Kidney tubule cell (primary cell): ENCODE measurements around the gene SLC6A5.

Experiments
- DNase-seq: peaks from one replicate; pipeline ENCODE4 v3.0.0-alpha.2; 2018; ENCODE audit warnings: low spot score

Gene SLC6A5

DNA sequence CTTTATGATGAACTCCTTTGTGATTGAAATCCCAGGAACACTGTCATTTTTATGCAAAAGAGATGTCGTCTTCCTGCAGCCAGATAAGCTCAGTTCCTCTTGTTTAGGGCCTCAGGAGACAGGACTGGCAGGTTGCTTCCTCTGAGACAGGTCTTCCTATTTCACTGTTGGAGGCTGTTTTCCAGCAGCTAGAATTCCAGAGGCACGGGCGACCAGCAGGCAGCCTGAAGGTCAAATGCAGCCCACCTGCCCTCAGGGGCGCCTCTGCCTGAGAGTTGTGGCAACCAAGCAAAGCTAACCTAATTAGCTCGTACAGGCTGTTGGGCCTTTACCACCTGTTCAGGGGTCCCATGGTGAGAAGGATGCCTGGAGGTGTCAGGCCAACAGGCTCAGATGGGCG lies 22.3 kb downstream of the SLC6A5 start:
- no peak for DNase-seq

GRCh38 chr11:20623252-20623651 lies 23.8 kb downstream of the SLC6A5 start:
- DNase-seq, result no peak

GRCh38 chr11:20626279-20626678 lies 26.9 kb downstream of the SLC6A5 start:
- DNase-seq, result no peak

DNA sequence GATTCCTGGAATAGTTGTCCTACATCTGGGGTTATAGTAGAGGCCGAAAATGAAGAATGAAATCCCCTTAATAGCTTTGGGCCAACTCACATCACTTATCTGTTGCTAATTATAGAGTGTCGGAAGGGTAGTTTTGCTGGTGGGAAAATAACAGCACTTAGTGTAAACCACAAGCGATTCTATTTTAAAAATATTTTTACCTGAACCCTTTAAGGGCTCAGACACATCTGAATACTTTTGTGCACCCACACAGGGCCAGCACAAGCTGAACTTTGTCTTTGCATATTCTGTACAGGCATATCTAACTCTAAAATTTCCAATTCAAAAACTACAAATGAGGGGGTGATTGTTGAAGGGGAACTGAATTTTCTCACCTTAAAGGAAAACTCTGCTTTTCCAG lies 27.6 kb downstream of the SLC6A5 start:
- no peak for DNase-seq

GRCh38 chr11:20627701-20628100 lies 28.3 kb downstream of the SLC6A5 start:
- no peak for DNase-seq

GRCh38 chr11:20631519-20632168 lies 32.2 kb downstream of the SLC6A5 start:
- no peak for DNase-seq

GRCh38 chr11:20632169-20632532 lies 32.7 kb downstream of the SLC6A5 start:
- no peak for DNase-seq

DNA sequence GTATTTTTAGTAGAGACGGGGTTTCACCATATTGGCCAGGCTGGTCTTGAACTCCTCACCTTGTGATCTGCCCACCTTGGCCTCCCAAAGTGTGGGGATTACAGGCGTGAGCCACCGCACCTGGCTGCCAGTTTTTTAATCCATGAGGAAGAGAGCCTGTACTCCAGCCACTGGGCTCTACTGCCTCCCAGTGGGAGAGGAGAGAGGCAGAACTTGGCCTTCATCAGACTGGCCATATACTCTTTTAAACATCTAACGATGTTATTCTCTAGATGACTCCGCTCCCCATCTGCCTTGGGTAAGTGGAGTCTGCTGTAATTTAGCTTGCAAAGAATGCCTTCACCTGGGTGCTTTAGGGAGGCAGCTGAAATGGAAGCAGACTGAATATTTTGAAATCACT lies 34.6 kb downstream of the SLC6A5 start:
- DNase-seq, result no peak

GRCh38 chr11:20634781-20635180 lies 35.4 kb downstream of the SLC6A5 start:
- DNase-seq, result no peak

- DNase-seq, result no peak
These were observed 38.7 kb downstream of the SLC6A5 start for GRCh38 chr11:20638074-20638473.

DNA sequence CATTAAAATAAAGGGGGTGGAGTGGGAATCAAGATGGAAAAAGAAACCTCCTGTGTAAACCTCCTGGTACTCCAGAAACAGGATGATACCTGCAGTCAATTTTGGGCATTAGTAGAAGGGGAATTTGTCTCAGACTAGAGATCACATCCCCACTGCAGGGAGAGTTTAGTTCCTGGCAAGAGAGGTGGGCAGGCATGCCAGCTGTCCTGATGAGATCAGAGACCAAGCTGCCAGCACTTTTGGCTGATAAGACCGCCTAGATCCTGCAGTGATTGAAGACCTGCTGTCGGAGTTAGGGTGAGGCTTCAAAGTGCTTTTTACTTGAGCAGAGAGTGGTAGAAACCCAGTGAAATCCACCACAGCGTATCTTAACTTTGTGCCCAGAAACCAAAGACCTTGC lies 40.3 kb downstream of the SLC6A5 start:
- DNase-seq, result no peak

GRCh38 chr11:20640401-20640800 lies 41.0 kb downstream of the SLC6A5 start:
- no peak for DNase-seq

GRCh38 chr11:20644360-20644759 lies 45.0 kb downstream of the SLC6A5 start:
- DNase-seq, result no peak

DNA sequence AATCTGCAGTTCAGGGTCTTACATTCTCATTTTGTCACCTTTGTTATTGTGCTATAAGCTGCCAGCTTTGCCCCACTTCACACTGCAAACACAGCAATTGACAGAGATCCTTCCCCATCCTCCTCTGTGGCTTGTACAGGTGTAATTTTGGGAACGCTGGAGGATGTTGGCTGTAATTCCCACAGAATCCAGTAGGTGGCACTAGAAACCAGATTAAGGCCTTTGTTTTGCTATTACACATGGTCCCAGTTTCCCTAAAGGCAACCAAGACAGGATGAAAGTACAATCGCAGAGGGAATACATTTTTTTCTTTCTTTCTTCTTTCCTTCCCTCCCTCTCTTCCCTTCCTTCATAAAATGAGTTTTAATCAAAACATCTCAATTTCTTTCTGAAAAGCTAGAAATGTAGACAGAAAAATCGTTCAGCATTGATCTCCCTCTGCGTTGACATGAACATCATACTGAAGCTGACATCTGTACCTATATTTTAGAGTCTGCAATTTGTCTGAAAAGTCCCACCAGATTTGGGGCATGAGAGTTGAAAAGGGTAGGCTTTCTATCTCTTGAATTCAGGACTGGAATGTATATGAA lies 48.7 kb downstream of the SLC6A5 start:
- DNase-seq, result peak; percentile 58

DNA sequence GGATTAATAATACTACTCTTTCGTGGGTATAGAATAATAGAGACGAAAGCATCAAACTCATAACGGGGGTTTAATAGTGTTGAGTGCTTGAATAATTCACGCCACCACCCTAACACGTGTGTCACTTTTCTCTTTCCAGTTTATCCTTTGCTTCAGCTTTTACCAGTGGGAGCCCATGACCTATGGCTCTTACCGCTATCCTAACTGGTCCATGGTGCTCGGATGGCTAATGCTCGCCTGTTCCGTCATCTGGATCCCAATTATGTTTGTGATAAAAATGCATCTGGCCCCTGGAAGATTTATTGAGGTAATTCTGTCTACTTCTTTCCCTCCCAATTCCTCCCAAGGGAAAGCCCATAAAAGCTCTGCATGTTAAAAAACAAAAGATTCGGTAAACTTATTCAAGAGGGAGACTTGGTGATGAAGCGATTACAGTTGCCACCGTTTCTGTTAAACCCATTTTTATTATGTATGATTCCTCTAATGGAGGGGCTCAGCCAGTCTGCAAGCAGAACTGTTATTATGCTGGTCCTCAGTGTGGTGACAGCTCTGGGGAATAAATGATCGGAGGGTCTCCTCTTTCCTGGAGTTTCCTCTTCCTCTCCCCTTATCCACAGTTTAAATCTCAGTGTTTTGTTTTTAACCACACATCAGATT lies 52.9 kb downstream of the SLC6A5 start:
- no peak for DNase-seq

GRCh38 chr11:20654038-20654437 lies 54.6 kb downstream of the SLC6A5 start:
- no peak for DNase-seq

- DNase-seq, result no peak
These were observed 57.5 kb downstream of the SLC6A5 start for GRCh38 chr11:20656901-20657300.

DNA sequence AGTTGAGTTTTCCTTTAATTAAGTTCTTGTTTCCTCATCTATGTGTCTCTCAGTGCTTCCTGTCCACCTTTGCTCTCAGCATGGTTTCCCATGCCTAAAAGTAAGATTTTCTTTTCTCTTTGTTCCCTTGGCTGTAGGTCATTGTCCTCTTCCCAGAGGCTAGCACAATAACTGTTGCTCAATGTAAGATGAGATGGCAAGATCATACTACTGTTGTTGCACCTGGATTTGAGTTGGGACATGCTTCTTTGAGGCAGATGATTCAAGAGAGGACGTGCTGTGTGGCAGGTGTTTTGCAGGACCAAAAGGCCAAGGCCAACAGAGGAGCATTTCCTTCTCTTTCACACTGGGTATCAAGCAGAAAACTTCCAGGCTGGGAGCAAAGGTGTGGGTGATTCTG lies 58.7 kb downstream of the SLC6A5 start:
- no peak for DNase-seq

DNA sequence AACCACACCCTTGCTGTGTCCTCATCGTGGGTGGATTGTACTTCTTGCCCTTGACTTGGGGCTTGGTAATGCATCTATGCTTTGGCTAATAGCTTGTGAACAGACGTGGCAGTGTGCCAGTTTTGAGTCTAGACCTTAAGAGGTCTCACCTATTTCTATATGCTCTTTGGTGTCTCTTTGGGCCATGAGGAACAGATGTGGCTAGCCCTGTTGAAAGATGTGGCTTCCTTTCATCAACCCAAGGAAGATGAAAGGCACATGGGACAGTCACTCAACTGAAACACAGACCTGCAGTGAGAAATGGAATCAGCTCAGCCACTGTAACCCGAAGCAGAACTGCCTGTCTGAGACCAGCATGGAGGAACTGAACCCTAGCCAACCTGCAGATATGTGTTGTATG lies 62.0 kb downstream of the SLC6A5 start:
- DNase-seq, result no peak

DNA sequence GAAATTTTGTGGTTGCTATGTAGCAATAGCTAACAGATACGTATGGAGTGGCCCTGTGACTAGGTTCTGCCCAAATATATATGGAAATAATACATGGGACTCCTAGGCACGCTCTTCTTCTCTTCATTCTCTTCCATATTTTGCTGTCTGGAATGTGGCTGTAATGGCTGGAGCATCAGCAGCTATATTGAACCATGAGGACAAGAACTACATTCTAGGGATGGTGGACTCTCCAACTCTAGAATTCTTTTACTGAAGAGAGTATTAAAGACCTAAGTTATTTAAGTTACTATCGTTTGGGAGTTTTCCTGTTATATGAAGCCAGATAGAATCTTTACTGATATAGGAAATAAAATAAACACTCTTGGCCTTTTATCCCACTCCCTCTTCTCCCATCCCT lies 62.4 kb downstream of the SLC6A5 start:
- DNase-seq, result no peak

GRCh38 chr11:20668131-20668809 lies 68.9 kb downstream of the SLC6A5 start:
- DNase-seq, result no peak

DNA sequence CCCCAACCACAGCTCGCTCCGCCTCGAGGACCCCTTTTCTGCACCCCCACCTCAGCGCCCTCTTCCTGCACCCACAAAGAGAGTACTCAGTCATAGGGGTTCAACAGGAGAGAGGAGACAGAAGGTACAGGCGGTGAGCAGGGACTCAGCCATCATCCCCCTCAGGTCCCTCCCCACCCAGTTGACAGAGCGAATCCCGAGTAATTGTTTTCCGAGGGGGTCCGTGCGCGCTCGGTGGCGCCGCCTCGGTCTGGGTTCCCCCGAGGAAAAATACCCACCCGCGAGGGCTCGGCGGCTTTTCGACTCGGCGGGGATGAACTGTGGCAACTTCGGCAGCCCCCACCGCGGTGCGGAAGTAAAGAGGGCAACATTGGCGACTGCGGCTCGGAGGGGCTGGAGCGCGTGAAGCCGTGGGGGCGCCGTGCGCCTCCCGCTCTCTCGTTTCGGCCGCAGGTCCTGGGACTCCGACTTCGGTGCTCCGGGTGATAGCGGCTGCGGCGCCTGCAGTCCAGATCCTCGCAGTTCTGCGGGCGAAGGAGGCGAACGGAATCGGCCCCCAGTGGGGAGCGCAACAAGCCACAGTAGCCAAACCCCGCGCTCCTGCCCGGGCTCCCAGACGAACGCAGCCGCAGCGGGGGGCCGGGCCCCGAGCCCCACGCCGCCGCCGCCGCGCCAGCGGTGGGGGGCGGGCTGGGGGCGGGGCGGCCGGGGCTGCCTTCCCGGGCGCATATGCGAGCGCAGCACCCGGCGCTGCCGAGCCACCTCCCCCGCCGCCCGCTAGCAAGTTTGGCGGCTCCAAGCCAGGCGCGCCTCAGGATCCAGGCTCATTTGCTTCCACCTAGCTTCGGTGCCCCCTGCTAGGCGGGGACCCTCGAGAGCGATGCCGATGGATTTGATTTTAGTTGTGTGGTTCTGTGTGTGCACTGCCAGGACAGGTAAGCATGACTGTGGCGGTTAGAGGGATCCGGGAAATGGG lies 69.7 kb downstream of the SLC6A5 start, which contains the start of gene NELL1:
NELL1 (plus strand) TSS at position 743 of the 976 bp plus-strand sequence.
- peak; percentile 14 for DNase-seq
